Upper lobe of left lung (tissue), 6 donors: ENCODE data around the gene FAM222A. TPM values are rescaled to one million over a fixed set of nuclear protein-coding genes. Genes with fewer than 3 reads are reported as not detected.

ENCODE experiments used
- ATAC-seq, 2 donors: fragments of 200-7000 bp; cut with Tn5 transposase; one replicate each; pipeline ENCODE4 v1.9.1; 2022; ENCODE audit warnings: mild to moderate bottlenecking in 2 of 2, moderate library complexity in 2 of 2; ENCODE audit not compliant: low FRiP score in 2 of 2
- DNase-seq, 2 donors: peaks; one replicate each; pipeline ENCODE4 v3.0.0-alpha.2; 2019 to 2020
- H3K27ac ChIP-seq, 4 donors: fragments of 200-600 bp; sonication (generic); one replicate each; pipeline ENCODE4 v1.5.1; 2016 to 2019
- H3K27me3 ChIP-seq, 4 donors: fragments of 200-600 bp; sonication (generic); one replicate each; pipeline ENCODE4 v1.5.1; 2017 to 2019
- H3K36me3 ChIP-seq, 4 donors: fragments of 200-600 bp; sonication (generic); one replicate each; pipeline ENCODE4 v1.5.1; 2016 to 2019
- H3K4me1 ChIP-seq, 4 donors: fragments of 200-600 bp; sonication (generic); one replicate each; pipeline ENCODE4 v1.5.1; 2018 to 2019
- H3K4me3 ChIP-seq, 4 donors: fragments of 200-600 bp; sonication (generic); one replicate each; pipeline ENCODE4 v1.5.1; 2017 to 2019; ENCODE audit warnings: mild to moderate bottlenecking in 2 of 4, moderate library complexity in 1 of 4
- H3K9me3 ChIP-seq, 4 donors: fragments of 200-600 bp; sonication (generic); one replicate each; pipeline ENCODE4 v1.5.1; 2018 to 2019
- CTCF ChIP-seq, 6 experiments: fragments of 450-650 bp in 4 of 6; fragments of 200-600 bp in 2 of 6; sonication (generic) in 2 of 6; IDR thresholded peaks; one replicate each; pipeline ENCODE4 v1.5.1; 2016 to 2019; ENCODE audit warnings: antibody characterized with exemption in 6 of 6
- EP300 ChIP-seq, 4 donors: sonication (generic); formaldehyde crosslinking; IDR thresholded peaks; one replicate each; pipeline ENCODE4 v1.5.1; 2017; ENCODE audit warnings: antibody characterized with exemption in 4 of 4, control low read depth in 2 of 4
- POLR2A ChIP-seq, 4 donors: fragments of 450-650 bp; IDR thresholded peaks; one replicate each; pipeline ENCODE4 v1.5.1; 2016 to 2017; ENCODE audit warnings: antibody characterized with exemption in 4 of 4, mild to moderate bottlenecking in 2 of 4
- POLR2AphosphoS5 ChIP-seq, 2 donors: sonication (generic); formaldehyde crosslinking; IDR thresholded peaks; one replicate each; pipeline ENCODE4 v1.5.1; 2017; ENCODE audit warnings: antibody characterized with exemption in 2 of 2
- WGBS, 2 donors: methylation state at CpG; one replicate each; pipeline ENCODE4 v1.1.5; 2017 to 2018; 5-methylcytosine and 5-hydroxymethylcytosine counted together
- total RNA-seq, 6 donors: library from RNA; depleted of rRNA in 4 of 6; stranded (reverse); fragments of >200 nt in 4 of 6; gene quantifications; one replicate each; pipeline versions ENCODE4 v1.1.0 to v1.2.1, GENCODE V29; 2016 to 2021
- donor health status: DM: no; HTN: no; CAD: no; lungs with moderate emphysema.
- donor health status: DM: no; HTN: yes; CAD: no; lungs with severe emphysema.

FAM222A gene
- total RNA-seq, 6 donors from 2014 or later: 1.0 to 7.3 (median 3.7) TPM

- TF ChIP-seq POLR2A (IDR thresholded peaks at IDR 0.05) (no peak), CTCF (IDR thresholded peaks at IDR 0.05) (no peak), EP300 (IDR thresholded peaks at IDR 0.05) (no peak), POLR2AphosphoS5 (IDR thresholded peaks at IDR 0.05) (no peak)
- DNase-seq (no peak), ATAC-seq (no peak)
- Histone ChIP-seq H3K27me3 (no peaks in the 10 kb centered on the region), H3K4me1 (no peaks in the 10 kb centered on the region), H3K9me3 (peaks cover 0 to 3% (median 0%) of the 10 kb centered on the region in 4 donors), H3K4me3 (no peak overlapping the region), H3K36me3 (no peaks in the 10 kb centered on the region), H3K27ac (no peak overlapping the region)
- 87 to 92% methylated on average over 10 of the region's 10 CpGs for WGBS, 2 donors
These were observed 68.2 kb downstream of the FAM222A start for GRCh38 chr12:109781668-109782325.

GRCh38 chr12:109782326-109782703 lies 68.7 kb downstream of the FAM222A start:
- Histone ChIP-seq H3K4me1 (no peaks in the 10 kb centered on the region), H3K36me3 (no peaks in the 10 kb centered on the region), H3K27me3 (no peaks in the 10 kb centered on the region), H3K9me3 (peaks cover 0 to 3% (median 0%) of the 10 kb centered on the region in 4 donors), H3K4me3 (no peak overlapping the region), H3K27ac (no peak overlapping the region)
- peak in 1 of 2 donors; percentile 65 for DNase-seq
- TF ChIP-seq POLR2A (IDR thresholded peaks at IDR 0.05) (no peak), CTCF (IDR thresholded peaks at IDR 0.05) (no peak), EP300 (IDR thresholded peaks at IDR 0.05) (no peak), POLR2AphosphoS5 (IDR thresholded peaks at IDR 0.05) (no peak)
- ATAC-seq: no peak
- WGBS, 2 donors: 90 to 94% methylated on average over 3 to 9 of the region's 9 CpGs

GRCh38 chr12:109783135-109783964 lies 69.7 kb downstream of the FAM222A start:
- WGBS, 2 donors: 80 to 85% methylated on average over 19 to 28 of the region's 28 CpGs
- Histone ChIP-seq H3K27ac (no peak overlapping the region), H3K9me3 (peaks cover 0 to 3% (median 0%) of the 10 kb centered on the region in 4 donors), H3K36me3 (no peaks in the 10 kb centered on the region), H3K27me3 (no peaks in the 10 kb centered on the region), H3K4me1 (no peaks in the 10 kb centered on the region), H3K4me3 (no peak overlapping the region)
- DNase-seq: peak in 1 of 2 donors; percentile 63
- TF ChIP-seq POLR2A (IDR thresholded peaks at IDR 0.05): no peak
- TF ChIP-seq POLR2AphosphoS5 (IDR thresholded peaks at IDR 0.05): no peak
- no peak for TF ChIP-seq EP300 (IDR thresholded peaks at IDR 0.05)
- no peak for TF ChIP-seq CTCF (IDR thresholded peaks at IDR 0.05)
- ATAC-seq: peak in 1 of 2 donors; percentile 15

- ATAC-seq (no peak), DNase-seq (no peak)
- TF ChIP-seq POLR2A (IDR thresholded peaks at IDR 0.05) (no peak), EP300 (IDR thresholded peaks at IDR 0.05) (no peak), CTCF (IDR thresholded peaks at IDR 0.05) (no peak), POLR2AphosphoS5 (IDR thresholded peaks at IDR 0.05) (no peak)
- 63 to 68% methylated on average over 6 to 8 of the region's 8 CpGs for WGBS, 2 donors
- H3K27ac ChIP-seq: no peak overlapping the region
- H3K36me3 ChIP-seq: no peaks in the 10 kb centered on the region
- H3K27me3 ChIP-seq: no peaks in the 10 kb centered on the region
- no peaks in the 10 kb centered on the region for H3K4me1 ChIP-seq
- H3K9me3 ChIP-seq: peaks cover 0 to under 1% (median 0%) of the 10 kb centered on the region in 4 donors
- H3K4me3 ChIP-seq: no peak overlapping the region
These were observed 70.3 kb downstream of the FAM222A start for GRCh38 chr12:109783965-109784244.
